GM12878 (cell line): ENCODE data around the gene ZMYM3. TPM values are rescaled to one million over a fixed set of nuclear protein-coding genes. Genes with fewer than 3 reads are reported as not detected.

Source experiments
- ATAC-seq: fragments of 200-7000 bp; cut with Tn5 transposase; 3 replicates; pipeline ENCODE4 v1.9.1; 2020; ENCODE audit warnings: mild to moderate bottlenecking, moderate library complexity
- BruUV-seq: library from RNA; stranded (reverse); fragments of 400-500 nt; replicated peaks from 2 replicates; lab custom pipeline; 2021; lab: Mats Ljungman, UMichigan
- CTCF ChIA-PET: fragments of 300-600 bp; sonication (Branson Sonifier 250); formaldehyde crosslinking; extraction: SDS; loops from one replicate; lab custom pipeline; 2021; ENCODE audit warnings: inconsistent platforms; lab: Yijun Ruan, JAX
- POLR2A ChIA-PET: fragments of 350-600 bp; formaldehyde crosslinking; extraction: SDS; loops from one replicate; lab custom pipeline; 2021; ENCODE audit warnings: inconsistent platforms; lab: Charles Lee
- RAD21 ChIA-PET: fragments of 300-600 bp; sonication (Branson Sonifier 250); formaldehyde crosslinking; loops from one replicate; lab custom pipeline; 2023; ENCODE audit warnings: antibody characterized with exemption; ENCODE audit not compliant: unreplicated experiment; lab: Charles Lee
- SMC1A ChIA-PET: fragments of 300-600 bp; sonication (Branson Sonifier 250); formaldehyde crosslinking; loops from one replicate; lab custom pipeline; 2023; ENCODE audit not compliant: unreplicated experiment, uncharacterized antibody; lab: Charles Lee
- DNase-seq: peaks from one replicate; pipeline ENCODE4 v3.0.0-alpha.2; 2011; ENCODE audit warnings: low read depth, low spot score
- FAIRE-seq: peaks from 3 replicates; lab custom pipeline; 2011; peaks lifted over from hg19 to GRCh38; lab: Jason Lieb, UNC
- H2AFZ ChIP-seq: 2 replicates; pipeline ENCODE4 v1.6.0; 2011; ENCODE audit warnings: low read depth, low read length, control low read depth; ENCODE audit not compliant: control insufficient read depth
- H3K27ac ChIP-seq: 2 replicates; pipeline ENCODE4 v1.5.1; 2011; ENCODE audit warnings: control low read depth; ENCODE audit not compliant: control insufficient read depth, insufficient read depth
- H3K27me3 ChIP-seq, 2 experiments: replicated peaks in 1 of 2; 2 replicates each; pipeline versions ENCODE4 v1.6.0 to v1.6.1; 2011; ENCODE audit warnings: low read length in 1 of 2; ENCODE audit not compliant: control insufficient read depth in 2 of 2, insufficient read depth in 2 of 2
- H3K36me3 ChIP-seq, 2 experiments: 2 replicates each; pipeline ENCODE4 v1.5.1; 2011; ENCODE audit warnings: low read length in 1 of 2; ENCODE audit not compliant: control insufficient read depth in 2 of 2, insufficient read depth in 2 of 2
- H3K4me1 ChIP-seq: 2 replicates; pipeline ENCODE4 v1.6.1; 2011; ENCODE audit warnings: mild to moderate bottlenecking, low read length, moderate library complexity, mixed read lengths; ENCODE audit not compliant: control insufficient read depth, insufficient read depth
- H3K4me2 ChIP-seq: 2 replicates; pipeline ENCODE4 v1.6.0; 2011; ENCODE audit warnings: control low read depth; ENCODE audit not compliant: control insufficient read depth, insufficient read depth
- H3K4me3 ChIP-seq: fragments of 200-600 bp; sonication (generic); 2 replicates; pipeline ENCODE4 v1.5.1; 2016
- H3K79me2 ChIP-seq: 2 replicates; pipeline ENCODE4 v1.6.0; 2011; ENCODE audit warnings: low read length; ENCODE audit not compliant: control insufficient read depth, insufficient read depth
- H3K9ac ChIP-seq: 2 replicates; pipeline ENCODE4 v1.8.0; 2011; ENCODE audit warnings: low read length, control low read depth, mixed read lengths; ENCODE audit not compliant: control insufficient read depth, insufficient read depth
- H3K9me3 ChIP-seq: replicated peaks from 3 replicates; pipeline ENCODE4 v1.5.1; 2011; ENCODE audit warnings: mild to moderate bottlenecking, low read length; ENCODE audit not compliant: control insufficient read depth, insufficient read depth
- H4K20me1 ChIP-seq: 2 replicates; pipeline ENCODE4 v1.6.0; 2011; ENCODE audit not compliant: control insufficient read depth, insufficient read depth
- ATF7 ChIP-seq: fragments of 450-650 bp; IDR thresholded peaks from 2 replicates; pipeline ENCODE4 v1.6.1; 2016; ENCODE audit warnings: low read depth, mild to moderate bottlenecking
- BCL11A ChIP-seq: IDR thresholded peaks from 2 replicates; pipeline ENCODE4 v1.6.1; 2011; ENCODE audit warnings: low read depth, low read length
- MAX ChIP-seq: IDR thresholded peaks from 2 replicates; pipeline ENCODE4 v1.6.1; 2012; ENCODE audit warnings: low read depth, low read length, improper control_type of control experiment
- MLLT1 ChIP-seq: fragments of 450-650 bp; IDR thresholded peaks from 2 replicates; pipeline ENCODE4 v1.6.1; 2016; ENCODE audit warnings: mild to moderate bottlenecking
- NFYB ChIP-seq: IDR thresholded peaks from 2 replicates; pipeline ENCODE4 v1.6.1; 2011; ENCODE audit warnings: low read depth, mild to moderate bottlenecking, low read length, improper control_type of control experiment, moderate library complexity; ENCODE audit not compliant: insufficient read depth
- POLR2AphosphoS5 ChIP-seq: IDR thresholded peaks from 2 replicates; pipeline ENCODE4 v1.6.1; 2011; ENCODE audit warnings: mild to moderate bottlenecking, low read length, inconsistent platforms
- RAD51 ChIP-seq: fragments of 450-650 bp; IDR thresholded peaks from 2 replicates; pipeline ENCODE4 v1.6.1; 2016; ENCODE audit warnings: moderate library complexity, mild to moderate bottlenecking, inconsistent platforms
- SMAD1 ChIP-seq: fragments of 450-650 bp; IDR thresholded peaks from 2 replicates; pipeline ENCODE4 v1.6.1; 2018; ENCODE audit warnings: mild to moderate bottlenecking, low read depth; ENCODE audit not compliant: partially characterized antibody
- SRF ChIP-seq, 2 experiments: IDR thresholded peaks; 2 replicates each; pipeline ENCODE4 v1.6.1; 2011; ENCODE audit warnings: low read depth in 2 of 2, low read length in 2 of 2, mild to moderate bottlenecking in 1 of 2, moderate library complexity in 1 of 2
- ZBTB40 ChIP-seq: fragments of 450-650 bp; IDR thresholded peaks from 2 replicates; pipeline ENCODE4 v1.6.1; 2016; ENCODE audit warnings: mild to moderate bottlenecking, moderate library complexity, borderline replicate concordance
- ZNF687 ChIP-seq: fragments of 450-650 bp; IDR thresholded peaks from 2 replicates; pipeline ENCODE4 v1.6.1; 2017; ENCODE audit warnings: mild to moderate bottlenecking, moderate library complexity
- WGBS: methylation state at CpG from one replicate; pipeline ENCODE4 v1.1.6; 2016; ENCODE audit warnings: low lambda C conversion rate; ENCODE audit not compliant: insufficient replicate concordance, insufficient coverage; ENCODE audit errors: missing lambda C conversion rate; 5-methylcytosine and 5-hydroxymethylcytosine counted together
- in situ Hi-C: fragments of 300-500 bp; cut with MboI; formaldehyde crosslinking; loops from 9 replicates; pipeline ENCODE4 v1.14.3; 2018; ENCODE audit warnings: mixed read lengths
- intact Hi-C: fragments of 100-400 bp; cut with micrococcal nuclease; formaldehyde crosslinking; loops from one replicate; pipeline ENCODE4 v1.14.2; 2022; ENCODE audit not compliant: unreplicated experiment
- polyA plus RNA-seq, 11 experiments: library from polyadenylated mRNA; depleted of rRNA in 4 of 11; unstranded in 6 of 11; stranded (reverse) in 5 of 11; fragments of >200 nt; fragmentation: Nextera tagmentation in 4 of 11; fragmentation: Illumina TruSeq in 1 of 11; extraction: Ambion mirVana in 4 of 11; extraction: Trizol in 1 of 11; gene quantifications; 1 replicate in 1 of 11; 2 replicates in 10 of 11; pipeline versions ENCODE4 v1.2.1 to v1.2.3, GENCODE V29; 2011 to 2016; ENCODE audit warnings: inconsistent platforms in 2 of 11, missing spikeins in 2 of 11, low read depth in 1 of 11
- total RNA-seq, 4 experiments: library from RNA; depleted of rRNA in 3 of 4; stranded (reverse); fragments of >200 nt in 3 of 4; fragmentation: Illumina TruSeq in 1 of 4; extraction: Trizol in 1 of 4; gene quantifications; 2 replicates each; pipeline versions ENCODE4 v1.2.1 to v1.2.3, GENCODE V29; 2013 to 2021

The ZMYM3 gene
- total and polyA plus RNA-seq, 10 of the 15 experiments (the other 5 are each of a cell fraction or from before 2014, with no cell fraction given): 2.3 to 28.1 (median 12.3) TPM

GRCh38 chrX:71195964-71196649 is 57.8 kb downstream of the ZMYM3 start:
- Histone ChIP-seq H3K4me2 (peak overlapping the region; percentile 33), H3K4me3 (peak overlapping the region; percentile 73), H3K9me3 (no peaks in the 10 kb centered on the region), H3K79me2 (peaks cover 27% of the 10 kb centered on the region), H3K9ac (peak overlapping the region; percentile 9; the same call in 1 of the 2 replicates), H3K27ac (peak overlapping the region; percentile 35), H4K20me1 (no peaks in the 10 kb centered on the region), H3K27me3 (no peaks in the 10 kb centered on the region), H2AFZ (peak overlapping the region; percentile 26), H3K4me1 (no peaks in the 10 kb centered on the region), H3K36me3 (no peaks in the 10 kb centered on the region)
- TSS peak; percentile 92 for BruUV-seq
- SMC1A ChIA-PET: interaction anchor here (1.2 to 3.7 kb wide), 4 partner anchors 15 to 170 kb away, joined by 4 to 43 read pairs (median 6); partner anchors contain the start of genes NONO and TAF1
- ATAC-seq (peak; percentile 69), DNase-seq (no peak), FAIRE-seq (no peak)
- intact Hi-C loops (loop anchor here (2.0 kb wide), 2 partner anchors 59 to 89 kb away; partner anchors contain the start of gene ZMYM3), in situ Hi-C loops (loop anchor here (10.0 kb wide), 1 partner anchor 339 kb away; the partner anchor contains the start of gene OGT)
- RAD21 ChIA-PET: interaction anchor here (0.8 to 3.9 kb wide), 7 partner anchors 15 to 170 kb away, joined by 3 to 49 read pairs (median 6); partner anchors contain the start of genes IL2RG, NONO, TAF1 and ZMYM3
- POLR2A ChIA-PET: interaction anchor here (0.6 to 3.9 kb wide), 9 partner anchors 13 to 187 kb away, joined by 3 to 76 read pairs (median 5); partner anchors contain the start of genes IL2RG, MED12, NONO and ZMYM3
- CTCF ChIA-PET: interaction anchor here (0.6 to 4.2 kb wide), 5 partner anchors 15 to 198 kb away, joined by 3 to 31 read pairs (median 3); partner anchors contain the start of gene ZMYM3
- under 1% methylated on average over 4 of the region's 4 CpGs for WGBS
- TF ChIP-seq NFYB (0 out of 2 replicates have a peak, but pooled peaks have one; percentile 24), MLLT1 (0 out of 2 replicates have a peak, but pooled peaks have one; percentile 18), SMAD1 (peak; percentile 29), BCL11A (no peak), RAD51 (peak; percentile 57), POLR2AphosphoS5 (0 out of 2 replicates have a peak, but pooled peaks have one; percentile 28), SRF (IDR thresholded peaks at IDR 0.05; ENCODE audit: low read depth in 2 of 2, low read length in 2 of 2) (no peak), ATF7 (peak; percentile 70), ZBTB40 (peak; percentile 53; the same call in 1 of the 2 replicates), ZNF687 (0 out of 2 replicates have a peak, but pooled peaks have one; percentile 11), MAX (no peak)
